K562 (cell line): Measurements from ENCODE around the gene ZMIZ1.

Experiments used
- ARID4B ChIP-seq: sonication (generic); formaldehyde crosslinking; IDR thresholded peaks from 2 replicates; pipeline ENCODE4 v1.8.0; 2022; ENCODE audit warnings: mild to moderate bottlenecking, missing genetic modification reagents
- CTCF ChIP-seq, 3 experiments: IDR thresholded peaks in 2 of 3; conservative IDR thresholded peaks in 1 of 3; 2 replicates each; pipeline ENCODE4 v1.5.1; 2011 to 2012; ENCODE audit warnings: low read length in 3 of 3, mild to moderate bottlenecking in 3 of 3, control low read depth in 2 of 3, improper control_type of control experiment in 1 of 3, inconsistent platforms in 1 of 3, low read depth in 1 of 3, mixed read lengths in 1 of 3, moderate library complexity in 1 of 3; ENCODE audit not compliant: insufficient read depth in 2 of 3
- DPF2 ChIP-seq: fragments of 450-650 bp; IDR thresholded peaks from 2 replicates; pipeline ENCODE4 v1.6.1; 2016
- FOXK1 ChIP-seq: sonication (generic); formaldehyde crosslinking; IDR thresholded peaks from 2 replicates; pipeline ENCODE4 v1.8.0; 2022; ENCODE audit warnings: missing genetic modification reagents, mild to moderate bottlenecking, borderline replicate concordance
- FOXK2 ChIP-seq, 2 experiments: fragments of 450-650 bp; IDR thresholded peaks in 1 of 2; conservative IDR thresholded peaks in 1 of 2; 2 replicates each; pipeline ENCODE4 v1.6.1; 2016; ENCODE audit warnings: low read depth in 2 of 2, mild to moderate bottlenecking in 1 of 2
- FOXM1 ChIP-seq, 2 experiments: fragments of 450-650 bp in 1 of 2; sonication (generic) in 1 of 2; formaldehyde crosslinking in 1 of 2; IDR thresholded peaks; 2 replicates each; pipeline versions ENCODE4 v1.6.1 to v1.9.0; 2017 to 2022; ENCODE audit warnings: low read depth in 2 of 2, mild to moderate bottlenecking in 2 of 2, missing genetic modification reagents in 1 of 2, moderate library complexity in 1 of 2
- GTF2F1 ChIP-seq: IDR thresholded peaks from 2 replicates; pipeline ENCODE4 v1.6.1; 2011; ENCODE audit warnings: low read depth, low read length, improper control_type of control experiment
- HIVEP1 ChIP-seq: fragments of 250-450 bp; sonication (Bioruptor Pico); IDR thresholded peaks from 2 replicates; pipeline ENCODE4 v1.4.0; 2020; ENCODE audit warnings: mild to moderate bottlenecking
- HMG20A ChIP-seq: fragments of 450-650 bp; formaldehyde crosslinking; conservative IDR thresholded peaks from 2 replicates; pipeline ENCODE4 v1.4.0; 2020; ENCODE audit warnings: mild to moderate bottlenecking, mixed read lengths
- NR4A1 ChIP-seq, 2 experiments: fragments of 250-450 bp in 1 of 2; fragments of 450-650 bp in 1 of 2; sonication (Bioruptor Pico) in 1 of 2; IDR thresholded peaks; 2 replicates each; pipeline versions ENCODE4 v1.4.0 to v1.6.1; 2016 to 2020; ENCODE audit warnings: mild to moderate bottlenecking in 2 of 2, missing compliant biosample characterization in 1 of 2, missing genetic modification characterization in 1 of 2, moderate library complexity in 1 of 2
- NRF1 ChIP-seq, 2 experiments: fragments of 450-650 bp; IDR thresholded peaks in 1 of 2; conservative IDR thresholded peaks in 1 of 2; 2 replicates each; pipeline ENCODE4 v1.6.1; 2014; ENCODE audit warnings: mild to moderate bottlenecking in 2 of 2
- SMC3 ChIP-seq: conservative IDR thresholded peaks from 2 replicates; pipeline ENCODE4 v1.6.1; 2011; ENCODE audit warnings: low read depth, low read length, improper control_type of control experiment; ENCODE audit not compliant: insufficient read depth
- ZFP36 ChIP-seq: fragments of 150-350 bp; IDR thresholded peaks from 2 replicates; pipeline ENCODE4 v1.6.1; 2018; ENCODE audit warnings: low read length, low read depth; ENCODE audit not compliant: partially characterized antibody

- TF ChIP-seq GTF2F1, result no peak
- no peak for TF ChIP-seq NRF1 (conservative IDR thresholded peaks at IDR 0.05 in 1 of 2, IDR thresholded peaks at IDR 0.05 in 1 of 2)
- no peak for TF ChIP-seq FOXK2 (conservative IDR thresholded peaks at IDR 0.05 in 1 of 2, IDR thresholded peaks at IDR 0.05 in 1 of 2; ENCODE audit: low read depth in 2 of 2)
- 0 out of 2 replicates have a peak, but pooled peaks have one; percentile 38 for TF ChIP-seq ARID4B (CRISPR knock-in tag)
- no peak for TF ChIP-seq NR4A1 (CRISPR knock-in tag; IDR thresholded peaks at IDR 0.05)
- peak; percentile 17; the same call in 1 of the 2 replicates for TF ChIP-seq NR4A1 (tag; IDR thresholded peaks at IDR 0.05)
- no peak for TF ChIP-seq CTCF (IDR thresholded peaks at IDR 0.05 in 2 of 3, conservative IDR thresholded peaks at IDR 0.05 in 1 of 3; ENCODE audit: insufficient read depth in 2 of 3, low read depth in 1 of 3, low read length in 3 of 3)
- peak; percentile 52; the same call in 1 of the 2 replicates for TF ChIP-seq DPF2
- no peak for TF ChIP-seq FOXM1 (IDR thresholded peaks at IDR 0.05; ENCODE audit: low read depth)
- no peak for TF ChIP-seq FOXM1 (CRISPR knock-in tag; IDR thresholded peaks at IDR 0.05; ENCODE audit: low read depth)
- no peak for TF ChIP-seq ZFP36
- TF ChIP-seq SMC3, result no peak
- TF ChIP-seq FOXK1, result no peak
- no peak for TF ChIP-seq HMG20A (CRISPR knock-in tag)
- no peak for TF ChIP-seq HIVEP1 (CRISPR knock-in tag)
Observed at GRCh38 chr10:79180414-79181221, 111.9 kb downstream of the ZMIZ1 start.
